IPS DF 19.7 (cell line): ENCODE measurements around the gene SYNPO2.
"Not testable (repeated sequence)": the region's sequence is repeated elsewhere in the genome, so short reads cannot be mapped to it uniquely, and the experiment has no call there.

ENCODE experiments used
- DNase-seq: peaks from one replicate; pipeline ENCODE4 v3.0.0-alpha.2; 2013; ENCODE audit warnings: low read depth, low spot score

SYNPO2 gene

DNA sequence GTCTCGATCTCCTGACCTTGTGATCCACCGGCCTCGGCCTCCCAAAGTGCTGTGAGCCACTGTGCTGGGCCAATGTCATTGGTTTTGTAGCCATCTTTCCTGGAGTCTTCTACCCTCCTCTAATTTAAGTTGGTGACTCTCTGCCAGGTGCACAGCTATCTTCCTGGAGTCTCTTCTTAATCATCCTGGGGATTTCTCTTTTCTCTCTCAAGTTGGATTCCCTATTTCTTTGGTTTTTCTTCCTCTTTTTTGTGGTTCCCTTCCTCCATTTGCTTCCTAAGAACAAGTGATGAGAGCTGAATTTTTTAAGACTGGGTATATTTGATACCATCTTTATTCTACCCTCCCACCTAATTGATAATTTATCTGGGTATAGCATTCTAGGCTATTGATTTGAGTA is 113.8 kb downstream of the SYNPO2 start:
- DNase-seq: no peak

DNA sequence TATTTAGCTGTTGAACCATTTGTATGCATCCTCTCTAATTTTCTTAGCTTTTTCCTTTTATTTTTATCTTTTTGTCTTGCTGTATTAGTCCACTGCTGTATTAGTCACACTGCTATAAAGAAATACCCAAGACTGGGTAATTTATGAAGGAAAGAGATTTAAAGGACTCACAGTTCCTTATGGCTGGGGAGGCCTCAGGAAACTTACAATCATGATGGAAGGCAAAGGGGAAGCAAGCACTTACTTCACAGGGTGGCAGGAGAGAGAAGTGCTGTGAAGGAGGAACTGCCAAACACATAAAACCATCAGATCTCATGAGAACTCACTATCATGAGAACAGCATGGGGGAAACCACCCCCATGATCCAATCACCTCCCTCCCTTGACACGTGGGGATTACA is 114.3 kb downstream of the SYNPO2 start:
- not testable (repeated sequence) for DNase-seq

GRCh38 chr4:119005928-119006460 is 117.3 kb downstream of the SYNPO2 start:
- DNase-seq: no peak

DNA sequence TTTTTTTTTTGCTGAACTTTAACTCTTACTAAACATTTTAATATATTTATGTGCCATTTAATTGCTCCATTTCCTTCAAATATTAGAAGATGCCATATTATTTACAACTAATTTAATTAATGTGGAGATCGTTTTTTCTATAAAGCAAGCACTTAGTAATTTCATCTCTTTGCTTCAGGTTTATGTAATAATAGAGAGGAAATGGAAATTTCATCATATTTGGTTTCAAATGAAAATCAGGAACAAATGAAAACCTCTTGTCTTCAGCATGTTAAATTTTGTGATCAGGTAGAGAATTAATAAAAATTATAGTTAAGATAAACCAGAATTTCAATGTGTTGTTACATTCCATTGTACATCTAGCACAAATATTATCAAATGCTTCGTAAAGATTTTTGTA is 120.1 kb downstream of the SYNPO2 start:
- no peak for DNase-seq

GRCh38 chr4:119010221-119010620 is 121.6 kb downstream of the SYNPO2 start:
- DNase-seq: not testable (repeated sequence)

GRCh38 chr4:119010909-119011606 is 122.4 kb downstream of the SYNPO2 start:
- DNase-seq: no peak

GRCh38 chr4:119011607-119011988 is 122.9 kb downstream of the SYNPO2 start:
- DNase-seq: no peak

DNA sequence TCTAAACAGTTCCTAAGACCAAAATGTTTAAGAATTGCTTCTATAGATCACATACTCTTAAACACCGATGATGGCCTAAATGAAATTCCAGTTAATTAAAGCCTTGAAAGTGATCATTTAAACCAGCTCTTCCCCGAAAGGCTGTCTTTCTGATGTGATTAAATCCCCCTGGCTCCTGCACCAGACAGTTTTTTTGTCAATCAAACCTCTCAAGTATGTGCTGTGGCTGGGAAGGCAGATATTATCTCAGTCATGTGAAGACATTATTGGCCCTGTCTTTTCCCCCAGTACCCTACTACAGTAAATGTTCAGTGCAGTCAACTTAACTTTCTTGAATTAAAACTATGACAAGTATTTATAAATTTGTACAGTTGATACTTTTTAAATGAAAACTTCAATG is 126.0 kb downstream of the SYNPO2 start:
- no peak for DNase-seq

GRCh38 chr4:119016636-119017035 is 128.0 kb downstream of the SYNPO2 start:
- no peak for DNase-seq

DNA sequence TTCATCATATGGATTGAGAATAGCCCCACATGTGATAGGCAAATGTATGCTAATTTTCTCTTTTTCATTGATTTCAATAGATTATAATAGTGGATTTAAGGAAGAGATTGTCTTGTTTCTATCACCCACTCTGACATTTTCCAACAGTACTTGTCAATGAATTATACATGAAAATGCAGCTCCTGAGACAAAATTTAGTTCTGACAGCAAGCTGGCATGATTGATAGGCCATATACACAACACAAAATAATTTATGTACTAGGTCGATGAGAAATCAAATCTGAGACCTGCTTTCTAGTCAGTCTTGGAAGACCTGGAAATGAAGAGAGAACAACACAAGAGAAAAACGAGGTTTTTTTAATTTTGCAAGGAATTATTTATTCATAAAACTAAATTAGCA is 129.0 kb downstream of the SYNPO2 start:
- no peak for DNase-seq

GRCh38 chr4:119020158-119020557 is 131.5 kb downstream of the SYNPO2 start:
- no peak for DNase-seq

DNA sequence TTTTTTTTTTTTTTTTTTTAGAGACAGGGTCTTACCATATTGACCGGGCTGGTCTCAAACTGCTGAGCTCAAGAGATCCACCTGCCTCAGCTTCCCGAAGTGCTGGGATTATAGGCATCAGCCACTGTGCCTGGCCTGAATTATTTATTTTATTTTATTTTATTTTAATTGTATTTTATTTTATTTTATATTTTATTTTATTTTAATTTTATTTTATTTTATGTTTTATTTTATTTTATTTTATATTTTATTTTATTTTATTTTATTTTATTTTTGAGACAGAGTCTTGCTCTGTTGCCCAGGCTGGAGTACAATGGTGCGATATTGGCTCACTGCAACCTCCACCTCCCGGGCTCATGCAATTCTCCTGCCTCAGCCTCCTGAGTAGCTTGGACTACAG is 133.9 kb downstream of the SYNPO2 start:
- DNase-seq: not testable (repeated sequence)

- no peak for DNase-seq
These were observed 135.4 kb downstream of the SYNPO2 start for GRCh38 chr4:119024102-119024501.

DNA sequence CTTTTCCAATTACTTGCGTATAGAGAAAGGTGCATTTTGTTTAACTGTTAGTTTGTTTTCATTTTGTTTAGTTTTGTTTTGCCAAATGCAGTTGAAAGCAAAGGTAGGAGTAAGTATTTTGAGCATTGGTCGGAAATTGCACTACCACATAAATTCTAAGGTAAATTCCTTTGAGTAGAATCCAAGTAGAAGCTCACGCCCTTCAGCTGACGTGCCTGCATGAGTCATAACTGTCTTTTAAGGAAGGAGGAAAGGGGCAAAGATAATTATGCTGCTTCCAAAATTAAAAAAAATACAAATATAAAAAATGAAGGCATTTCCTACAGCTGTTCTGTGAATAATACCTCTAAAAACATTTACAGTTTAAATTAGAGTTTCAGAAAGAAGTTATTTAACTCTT is 136.8 kb downstream of the SYNPO2 start:
- no peak for DNase-seq

DNA sequence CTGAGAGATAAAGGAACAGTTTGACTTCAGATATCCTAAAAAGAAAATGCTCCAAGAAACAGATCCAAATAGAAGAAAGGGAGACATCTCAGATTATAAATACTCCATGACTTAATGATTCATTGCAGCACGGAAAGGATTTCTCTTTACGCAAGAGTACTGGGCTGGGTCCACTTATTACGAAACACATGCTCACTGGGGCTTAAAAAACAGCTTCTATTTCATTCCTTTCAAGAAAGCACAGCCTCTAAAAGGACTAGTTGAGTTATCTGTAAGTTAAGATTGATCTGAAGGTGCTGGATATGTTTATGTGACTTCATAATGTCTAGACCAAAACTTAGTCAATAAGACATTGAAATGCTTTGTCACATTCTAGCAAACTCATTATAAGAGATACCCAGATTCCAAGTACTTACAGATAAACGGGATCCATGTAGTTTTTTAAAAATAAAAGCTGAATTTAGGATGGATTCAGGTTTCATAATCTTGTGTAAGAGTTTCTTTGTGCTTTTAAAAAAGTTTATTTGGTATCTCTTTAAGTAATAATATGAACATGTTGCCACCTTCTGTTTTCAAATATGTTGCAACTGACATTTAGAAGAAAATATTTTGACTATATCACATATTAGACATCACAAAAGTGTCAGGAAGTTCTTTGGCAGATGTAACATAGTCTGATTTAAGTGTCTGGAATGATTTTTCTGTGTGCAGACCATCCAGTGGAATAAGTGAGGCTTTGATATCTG is 137.4 kb downstream of the SYNPO2 start:
- DNase-seq: no peak

DNA sequence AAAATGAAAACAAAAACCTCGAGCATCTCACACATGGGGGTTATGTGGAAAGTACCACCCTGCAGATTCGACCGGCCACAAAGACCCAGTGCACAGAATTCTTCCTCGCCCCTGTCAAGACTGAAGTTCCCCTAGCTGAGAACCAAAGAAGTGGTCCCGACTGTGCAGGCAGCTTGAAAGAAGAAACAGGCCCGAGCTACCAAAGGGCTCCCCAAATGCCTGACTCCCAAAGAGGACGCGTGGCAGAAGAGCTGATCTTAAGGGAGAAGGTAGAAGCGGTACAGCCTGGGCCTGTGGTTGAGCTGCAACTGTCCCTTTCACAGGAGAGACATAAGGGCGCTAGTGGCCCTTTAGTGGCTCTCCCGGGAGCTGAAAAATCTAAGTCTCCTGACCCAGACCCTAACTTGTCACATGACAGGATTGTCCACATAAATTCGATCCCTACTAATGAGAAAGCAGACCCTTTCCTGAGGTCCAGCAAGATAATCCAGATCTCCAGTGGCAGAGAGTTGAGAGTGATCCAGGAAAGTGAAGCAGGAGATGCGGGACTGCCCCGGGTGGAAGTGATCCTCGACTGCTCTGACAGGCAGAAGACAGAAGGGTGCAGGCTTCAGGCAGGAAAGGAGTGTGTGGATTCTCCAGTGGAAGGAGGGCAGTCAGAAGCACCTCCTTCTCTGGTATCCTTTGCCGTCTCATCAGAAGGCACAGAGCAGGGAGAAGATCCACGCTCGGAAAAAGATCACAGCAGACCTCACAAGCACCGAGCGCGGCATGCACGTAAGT is 138.2 kb downstream of the SYNPO2 start:
- DNase-seq: no peak

DNA sequence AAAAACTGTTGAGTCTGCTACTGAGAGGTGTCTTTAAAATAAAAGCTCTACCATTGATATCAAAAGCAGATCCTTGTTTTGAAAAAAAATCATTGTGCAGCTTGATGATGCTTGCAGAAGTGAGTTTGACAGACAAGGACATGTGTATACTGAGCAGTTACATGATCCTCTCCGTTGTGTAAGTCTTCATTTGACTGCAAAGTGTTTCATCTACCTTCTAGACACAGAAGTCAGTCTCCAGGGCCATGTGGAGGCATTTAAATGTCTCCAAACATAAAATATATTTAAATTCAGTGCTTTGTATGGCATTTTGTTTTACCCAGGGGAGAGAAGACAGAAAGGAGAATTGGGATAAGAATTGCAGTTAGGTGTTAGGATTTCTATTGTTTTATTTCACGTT is 139.2 kb downstream of the SYNPO2 start:
- DNase-seq: no peak

GRCh38 chr4:119028296-119028695 is 139.6 kb downstream of the SYNPO2 start:
- DNase-seq: no peak

GRCh38 chr4:119029847-119030535 is 141.3 kb downstream of the SYNPO2 start:
- no peak for DNase-seq

GRCh38 chr4:119030536-119030890 is 141.9 kb downstream of the SYNPO2 start:
- no peak for DNase-seq

- DNase-seq: no peak
These were observed 142.6 kb downstream of the SYNPO2 start for GRCh38 chr4:119031218-119031617.
